H9 (cell line): ENCODE data around the gene MIAT. TPM values are rescaled to one million over a fixed set of nuclear protein-coding genes. Genes with fewer than 3 reads are reported as not detected.

Experiments used
- DNase-seq: peaks from one replicate; pipeline ENCODE4 v3.0.0-alpha.2; 2017
- H2AFZ ChIP-seq: one replicate; pipeline ENCODE4 v1.6.1; 2013; ENCODE audit warnings: mild to moderate bottlenecking, low read length, control low read depth, moderate library complexity
- H2AK5ac ChIP-seq: 2 replicates; pipeline ENCODE4 v1.6.1; 2013; ENCODE audit warnings: low read length, control low read depth, mixed read lengths; ENCODE audit not compliant: insufficient read length
- H2BK120ac ChIP-seq: one replicate; pipeline ENCODE4 v1.6.1; 2013; ENCODE audit warnings: low read depth, mild to moderate bottlenecking, low read length, control low read depth, inconsistent platforms; ENCODE audit not compliant: poor library complexity, severe bottlenecking
- H2BK12ac ChIP-seq: 2 replicates; pipeline ENCODE4 v1.6.1; 2013; ENCODE audit warnings: low read length, control low read depth, mixed read lengths, low read depth; ENCODE audit not compliant: insufficient read length
- H2BK15ac ChIP-seq: 2 replicates; pipeline ENCODE4 v1.6.1; 2013; ENCODE audit warnings: low read depth, low read length, control low read depth
- H2BK20ac ChIP-seq: one replicate; pipeline ENCODE4 v1.6.1; 2013; ENCODE audit warnings: low read depth, mild to moderate bottlenecking, low read length, control low read depth, inconsistent platforms; ENCODE audit not compliant: poor library complexity, severe bottlenecking
- H2BK5ac ChIP-seq: 2 replicates; pipeline ENCODE4 v1.6.1; 2013; ENCODE audit warnings: low read length, control low read depth, mixed read lengths; ENCODE audit not compliant: insufficient read length
- H3K14ac ChIP-seq: 2 replicates; pipeline ENCODE4 v1.6.1; 2013; ENCODE audit warnings: low read length, control low read depth; ENCODE audit not compliant: insufficient read depth
- H3K18ac ChIP-seq: 2 replicates; pipeline ENCODE4 v1.6.1; 2013; ENCODE audit warnings: low read depth, mild to moderate bottlenecking, mixed read lengths, low read length, control low read depth; ENCODE audit not compliant: insufficient read length
- H3K23ac ChIP-seq: 2 replicates; pipeline ENCODE4 v1.6.1; 2013; ENCODE audit warnings: low read length, control low read depth, mixed read lengths, low read depth; ENCODE audit not compliant: insufficient read length
- H3K23me2 ChIP-seq: 2 replicates; pipeline ENCODE4 v1.6.1; 2013; ENCODE audit warnings: low read depth, mild to moderate bottlenecking, mixed read lengths, low read length, control low read depth; ENCODE audit not compliant: insufficient read length, poor library complexity, severe bottlenecking
- H3K27ac ChIP-seq: 2 replicates; pipeline ENCODE4 v1.5.1; 2013; ENCODE audit warnings: low read length, control low read depth, mixed read lengths, low read depth; ENCODE audit not compliant: insufficient read length
- H3K27me3 ChIP-seq: 2 replicates; pipeline ENCODE4 v1.6.1; 2013; ENCODE audit warnings: low read length, control low read depth, inconsistent platforms; ENCODE audit not compliant: insufficient read depth
- H3K4ac ChIP-seq: 2 replicates; pipeline ENCODE4 v1.6.1; 2013; ENCODE audit warnings: low read depth, mild to moderate bottlenecking, control low read depth, inconsistent platforms, low read length, moderate library complexity
- H3K4me1 ChIP-seq: 2 replicates; pipeline ENCODE4 v1.6.1; 2013; ENCODE audit warnings: low read length, control low read depth, inconsistent platforms; ENCODE audit not compliant: insufficient read depth
- H3K4me2 ChIP-seq: 2 replicates; pipeline ENCODE4 v1.6.1; 2013; ENCODE audit warnings: low read length, control low read depth, mixed read lengths; ENCODE audit not compliant: insufficient read length, insufficient read depth
- H3K56ac ChIP-seq: 2 replicates; pipeline ENCODE4 v1.6.1; 2013; ENCODE audit warnings: low read depth, mild to moderate bottlenecking, mixed read lengths, low read length, control low read depth; ENCODE audit not compliant: insufficient read length
- H3K79me1 ChIP-seq: 2 replicates; pipeline ENCODE4 v1.6.1; 2013; ENCODE audit warnings: low read depth, mild to moderate bottlenecking, moderate library complexity, low read length, control low read depth, inconsistent platforms; ENCODE audit not compliant: insufficient read depth, poor library complexity, severe bottlenecking
- H3K79me2 ChIP-seq: 2 replicates; pipeline ENCODE4 v1.6.1; 2013; ENCODE audit warnings: low read length, control low read depth, inconsistent platforms; ENCODE audit not compliant: insufficient read depth
- H3K9ac ChIP-seq: 2 replicates; pipeline ENCODE4 v1.6.1; 2013; ENCODE audit warnings: low read length, control low read depth, mixed read lengths; ENCODE audit not compliant: insufficient read length; ENCODE audit errors: extremely low read depth
- H3K9me3 ChIP-seq: one replicate; pipeline ENCODE4 v1.6.1; 2013; ENCODE audit warnings: low read depth, low read length, inconsistent platforms; ENCODE audit not compliant: control insufficient read depth
- H3T11ph ChIP-seq: one replicate; pipeline ENCODE4 v1.6.1; 2013; ENCODE audit warnings: mild to moderate bottlenecking, low read length, control low read depth, inconsistent platforms
- H4K20me1 ChIP-seq: one replicate; pipeline ENCODE4 v1.6.1; 2013; ENCODE audit not compliant: control insufficient read depth, insufficient read length, insufficient read depth
- H4K5ac ChIP-seq: 2 replicates; pipeline ENCODE4 v1.6.1; 2013; ENCODE audit warnings: low read depth, mild to moderate bottlenecking, mixed read lengths, low read length, control low read depth; ENCODE audit not compliant: insufficient read length
- H4K8ac ChIP-seq: replicated peaks from 2 replicates; pipeline ENCODE4 v1.6.1; 2013; ENCODE audit warnings: low read length, control low read depth, mixed read lengths, low read depth; ENCODE audit not compliant: insufficient read length
- H4K91ac ChIP-seq: 2 replicates; pipeline ENCODE4 v1.6.1; 2013; ENCODE audit warnings: low read depth, mild to moderate bottlenecking, moderate library complexity, mixed read lengths, low read length, control low read depth; ENCODE audit not compliant: insufficient read length
- H3K27ac Mint-ChIP-seq, 3 experiments: 2 replicates in 2 of 3; 3 replicates in 1 of 3; pipeline ENCODE4 v1.8.0; 2020 to 2021; ENCODE audit warnings: mixed read lengths in 3 of 3, mild to moderate bottlenecking in 1 of 3, moderate library complexity in 1 of 3
- H3K27me3 Mint-ChIP-seq: 2 replicates; pipeline ENCODE4 v1.8.0; 2021; ENCODE audit warnings: low read depth, mild to moderate bottlenecking, moderate library complexity, mixed read lengths
- H3K36me3 Mint-ChIP-seq, 3 experiments: 2 replicates in 2 of 3; 3 replicates in 1 of 3; pipeline ENCODE4 v1.8.0; 2020 to 2021; ENCODE audit warnings: low read depth in 3 of 3, mixed read lengths in 3 of 3; ENCODE audit not compliant: insufficient read depth in 1 of 3
- H3K4me1 Mint-ChIP-seq, 2 experiments: 2 replicates each; pipeline ENCODE4 v1.8.0; 2020; ENCODE audit warnings: mixed read lengths in 2 of 2
- H3K4me3 Mint-ChIP-seq, 2 experiments: 2 replicates in 1 of 2; 3 replicates in 1 of 2; pipeline ENCODE4 v1.8.0; 2020 to 2021; ENCODE audit warnings: mild to moderate bottlenecking in 2 of 2, mixed read lengths in 2 of 2, moderate library complexity in 1 of 2
- H3K9me3 Mint-ChIP-seq, 2 experiments: 2 replicates in 1 of 2; 3 replicates in 1 of 2; pipeline ENCODE4 v1.8.0; 2020; ENCODE audit warnings: mild to moderate bottlenecking in 2 of 2, mixed read lengths in 2 of 2, moderate library complexity in 1 of 2
- CTCF ChIP-seq: fragments of 200-600 bp; sonication (generic); conservative IDR thresholded peaks from 3 replicates; pipeline ENCODE4 v1.8.0; 2021; ENCODE audit warnings: antibody characterized with exemption, mild to moderate bottlenecking
- WGBS: extraction: QIAGEN DNeasy Blood & Tissue Kit; methylation state at CpG from one replicate; pipeline ENCODE4 v1.1.7; 2013; ENCODE audit warnings: missing lambda C conversion rate, low lambda C conversion rate, mixed read lengths; ENCODE audit not compliant: insufficient read length; ENCODE audit errors: extremely low coverage; 5-methylcytosine and 5-hydroxymethylcytosine counted together
- total RNA-seq: library from RNA; stranded (reverse); gene quantifications from 2 replicates; pipeline ENCODE4 v1.2.1, GENCODE V29; 2021

MIAT gene
- total RNA-seq, 1 experiment from 2014 or later, result 85.6 TPM

- H2AK5ac ChIP-seq, result no peak overlapping the region
- no CpG with 5 or more reads among the region's 2 CpGs for WGBS
- H3K79me2 ChIP-seq, result no peaks in the 10 kb centered on the region
- H3K4me1 ChIP-seq, result no peaks in the 10 kb centered on the region
- no peaks in the 10 kb centered on the region for H4K20me1 ChIP-seq
- no peak overlapping the region for H3K4me2 ChIP-seq
- H2BK12ac ChIP-seq, result no peak overlapping the region
- H3K4me1 Mint-ChIP-seq, result peaks cover 17 to 19% of the 10 kb centered on the region in 2 experiments
- H3K23ac ChIP-seq, result no peak overlapping the region
- no peak overlapping the region for H3T11ph ChIP-seq
- H3K27me3 Mint-ChIP-seq, result no peaks in the 10 kb centered on the region
- H3K23me2 ChIP-seq, result no peaks in the 10 kb centered on the region
- no peak overlapping the region for H2AFZ ChIP-seq
- H3K56ac ChIP-seq, result no peak overlapping the region
- H4K8ac ChIP-seq, result no peak overlapping the region
- H3K9ac ChIP-seq, result no peak overlapping the region
- H3K79me1 ChIP-seq, result no peaks in the 10 kb centered on the region
- H3K4me3 Mint-ChIP-seq, result no peak overlapping the region
- H3K27ac ChIP-seq, result no peak overlapping the region
- TF ChIP-seq CTCF, result no peak
- no peak overlapping the region for H4K91ac ChIP-seq
- H2BK20ac ChIP-seq, result no peak overlapping the region
- peaks cover 15 to 20% (median 19%) of the 10 kb centered on the region in 3 experiments for H3K36me3 Mint-ChIP-seq
- H3K9me3 Mint-ChIP-seq, result peaks cover 15 to 17% of the 10 kb centered on the region in 2 experiments
- H2BK15ac ChIP-seq, result no peak overlapping the region
- H3K27me3 ChIP-seq, result no peaks in the 10 kb centered on the region
- no peak overlapping the region for H3K14ac ChIP-seq
- DNase-seq, result no peak
- no peak overlapping the region for H3K4ac ChIP-seq
- H4K5ac ChIP-seq, result no peak overlapping the region
- H2BK120ac ChIP-seq, result no peak overlapping the region
- no peak overlapping the region for H3K27ac Mint-ChIP-seq
- no peaks in the 10 kb centered on the region for H3K9me3 ChIP-seq
- no peak overlapping the region for H3K18ac ChIP-seq
- H2BK5ac ChIP-seq, result no peak overlapping the region
Observed at GRCh38 chr22:26707581-26707980, 50.2 kb downstream of the MIAT start.
